ENCODE data around the gene GUCA2A.

GUCA2A gene

GRCh38 chr1:42140191-42140590 is 24.4 kb downstream of the GUCA2A start:
- DNase-seq (ENCODE audit: low read depth) = no peak
- H3K4me3 ChIP-seq (ENCODE audit: low read depth, low read length) = no peak overlapping the region
- TF ChIP-seq, protein P1, sequence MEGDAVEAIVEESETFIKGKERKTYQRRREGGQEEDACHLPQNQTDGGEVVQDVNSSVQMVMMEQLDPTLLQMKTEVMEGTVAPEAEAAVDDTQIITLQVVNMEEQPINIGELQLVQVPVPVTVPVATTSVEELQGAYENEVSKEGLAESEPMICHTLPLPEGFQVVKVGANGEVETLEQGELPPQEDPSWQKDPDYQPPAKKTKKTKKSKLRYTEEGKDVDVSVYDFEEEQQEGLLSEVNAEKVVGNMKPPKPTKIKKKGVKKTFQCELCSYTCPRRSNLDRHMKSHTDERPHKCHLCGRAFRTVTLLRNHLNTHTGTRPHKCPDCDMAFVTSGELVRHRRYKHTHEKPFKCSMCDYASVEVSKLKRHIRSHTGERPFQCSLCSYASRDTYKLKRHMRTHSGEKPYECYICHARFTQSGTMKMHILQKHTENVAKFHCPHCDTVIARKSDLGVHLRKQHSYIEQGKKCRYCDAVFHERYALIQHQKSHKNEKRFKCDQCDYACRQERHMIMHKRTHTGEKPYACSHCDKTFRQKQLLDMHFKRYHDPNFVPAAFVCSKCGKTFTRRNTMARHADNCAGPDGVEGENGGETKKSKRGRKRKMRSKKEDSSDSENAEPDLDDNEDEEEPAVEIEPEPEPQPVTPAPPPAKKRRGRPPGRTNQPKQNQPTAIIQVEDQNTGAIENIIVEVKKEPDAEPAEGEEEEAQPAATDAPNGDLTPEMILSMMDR (conservative IDR thresholded peaks at IDR 0.05; ENCODE audit: low read depth, low read length) = no peak

DNA sequence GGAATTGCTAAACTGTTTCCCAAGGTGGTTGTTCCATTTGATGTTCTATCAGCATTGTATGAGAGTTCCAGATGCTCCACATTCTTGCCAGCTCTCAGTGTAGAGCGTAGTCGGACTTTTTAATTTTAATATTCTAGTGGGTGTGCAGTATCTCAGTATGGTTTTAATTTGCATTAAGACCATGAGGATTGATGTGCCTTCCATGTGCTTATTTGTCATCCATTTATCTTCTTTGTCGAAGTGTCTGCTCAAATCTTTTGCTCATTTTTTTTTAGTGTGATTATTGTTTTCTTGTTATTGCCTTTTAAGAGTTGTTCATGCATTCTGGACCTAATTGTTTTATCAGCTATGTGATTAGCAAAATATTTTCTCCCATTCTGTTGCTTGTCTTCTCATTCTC is 25.1 kb downstream of the GUCA2A start:
- TF ChIP-seq, protein P1 (conservative IDR thresholded peaks at IDR 0.05; ENCODE audit: low read depth, low read length) = no peak
- no peak for DNase-seq (ENCODE audit: low read depth)
- H3K4me3 ChIP-seq (ENCODE audit: low read depth, low read length) = no peak overlapping the region

GRCh38 chr1:42138586-42138985 is 26.0 kb downstream of the GUCA2A start:
- no peak for DNase-seq (ENCODE audit: low read depth)
- TF ChIP-seq, protein P1 (conservative IDR thresholded peaks at IDR 0.05; ENCODE audit: low read depth, low read length) = no peak
- H3K4me3 ChIP-seq (ENCODE audit: low read depth, low read length) = no peak overlapping the region

DNA sequence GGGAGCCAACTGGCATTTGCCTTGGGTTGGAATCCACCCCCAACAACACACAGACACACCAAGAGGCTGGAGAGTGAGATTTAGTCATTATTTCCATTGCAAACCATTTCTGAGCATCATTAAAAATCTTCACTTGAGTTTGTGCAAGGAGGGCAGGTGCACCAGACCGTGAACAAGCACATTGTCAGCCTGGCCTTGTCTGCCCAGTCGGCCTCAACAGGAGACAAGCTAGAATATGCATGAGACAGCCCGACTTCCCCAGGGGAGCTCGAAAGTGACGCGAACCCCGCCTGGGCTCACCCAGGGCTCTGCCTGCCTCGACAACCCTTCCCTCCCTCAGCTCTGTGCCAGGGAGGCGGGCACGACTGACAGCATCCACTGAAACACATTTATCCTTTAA is 26.8 kb downstream of the GUCA2A start:
- TF ChIP-seq, protein P1 (conservative IDR thresholded peaks at IDR 0.05; ENCODE audit: low read depth, low read length) = no peak
- no peak for DNase-seq (ENCODE audit: low read depth)
- H3K4me3 ChIP-seq (ENCODE audit: low read depth, low read length) = no peak overlapping the region

DNA sequence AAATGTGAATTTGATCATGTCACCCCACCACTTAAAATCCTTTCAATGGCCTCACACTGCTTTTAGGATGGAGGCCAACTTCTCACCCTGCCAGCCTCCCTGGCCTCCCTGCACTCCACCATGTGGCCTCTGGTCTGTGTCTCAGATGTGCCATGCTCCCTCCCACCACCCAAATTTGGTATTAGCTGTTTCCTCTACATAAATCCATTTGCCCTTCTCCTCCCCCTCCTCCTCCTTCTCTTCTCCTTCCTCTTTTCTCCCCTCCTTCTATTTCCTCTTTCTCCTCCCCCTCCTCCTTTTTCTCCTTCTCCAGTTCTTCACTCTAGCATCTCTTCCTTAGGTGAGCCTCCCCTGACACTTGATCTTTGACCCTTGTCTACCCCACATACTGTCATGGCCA is 28.1 kb downstream of the GUCA2A start:
- DNase-seq (ENCODE audit: low read depth) = no peak
- no peak overlapping the region for H3K4me3 ChIP-seq (ENCODE audit: low read depth, low read length)
- TF ChIP-seq, protein P1 (conservative IDR thresholded peaks at IDR 0.05; ENCODE audit: low read depth, low read length) = no peak

DNA sequence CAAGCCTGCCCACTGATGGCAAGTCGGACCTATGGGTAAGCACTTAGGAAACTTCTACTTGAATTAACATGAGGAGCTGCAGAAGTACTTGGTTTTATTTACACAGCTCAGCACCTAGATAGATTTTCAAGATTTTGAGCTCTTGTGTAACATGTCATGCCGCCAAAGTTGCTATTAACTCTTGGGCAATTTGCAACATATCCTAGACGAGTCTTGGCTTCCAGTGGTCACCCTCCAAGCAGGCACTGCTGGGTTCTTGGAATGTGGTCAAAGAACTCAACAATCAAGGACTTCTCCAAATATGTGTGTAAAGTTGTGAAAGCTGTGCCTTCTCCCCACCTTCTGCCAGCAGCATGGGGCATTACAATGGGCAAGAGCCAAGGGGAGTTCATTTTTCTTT is 29.1 kb downstream of the GUCA2A start:
- TF ChIP-seq, protein P1 (conservative IDR thresholded peaks at IDR 0.05; ENCODE audit: low read depth, low read length) = no peak
- H3K4me3 ChIP-seq (ENCODE audit: low read depth, low read length) = no peak overlapping the region
- DNase-seq (ENCODE audit: low read depth) = no peak

GRCh38 chr1:42133809-42134526 is 30.6 kb downstream of the GUCA2A start:
- DNase-seq (ENCODE audit: low read depth) = no peak

More at GRCh38 chr1:42133809-42134526, 30.6 kb downstream of the GUCA2A start:
- TF ChIP-seq, protein P1 (conservative IDR thresholded peaks at IDR 0.05; ENCODE audit: low read depth, low read length) = no peak
- no peak overlapping the region for H3K4me3 ChIP-seq (ENCODE audit: low read depth, low read length)
